HEK293 (cell line): ENCODE results near the gene CDC5L.

Source experiments
- ATF2 ChIP-seq: fragments of 450-650 bp; formaldehyde crosslinking; IDR thresholded peaks from 2 replicates; pipeline ENCODE4 v1.5.1; 2016; ENCODE audit warnings: missing biosample characterization, missing genetic modification characterization, low read depth
- KLF7 ChIP-seq: fragments of 450-650 bp; formaldehyde crosslinking; IDR thresholded peaks from 2 replicates; pipeline ENCODE4 v1.5.1; 2016; ENCODE audit warnings: missing biosample characterization, missing genetic modification characterization, borderline replicate concordance
- OVOL3 ChIP-seq: fragments of 450-650 bp; formaldehyde crosslinking; IDR thresholded peaks from 2 replicates; pipeline ENCODE4 v1.5.1; 2016; ENCODE audit warnings: missing biosample characterization, missing genetic modification characterization
- REST ChIP-seq: fragments of 450-650 bp; formaldehyde crosslinking; IDR thresholded peaks from 2 replicates; pipeline ENCODE4 v1.5.1; 2016; ENCODE audit warnings: missing biosample characterization, missing genetic modification characterization
- TCF7L2 ChIP-seq: IDR thresholded peaks from 2 replicates; pipeline ENCODE4 v1.6.1; 2011; ENCODE audit warnings: low read depth, mild to moderate bottlenecking, inconsistent platforms, low read length, moderate library complexity, borderline replicate concordance
- ZFP3 ChIP-seq: fragments of 450-650 bp; formaldehyde crosslinking; IDR thresholded peaks from 2 replicates; pipeline ENCODE4 v1.5.1; 2016; ENCODE audit warnings: low read depth, missing biosample characterization, missing genetic modification characterization
- ZNF132 ChIP-seq: fragments of 450-650 bp; formaldehyde crosslinking; IDR thresholded peaks from 2 replicates; pipeline ENCODE4 v1.5.1; 2017; ENCODE audit warnings: missing biosample characterization, missing genetic modification characterization, borderline replicate concordance
- ZNF140 ChIP-seq: fragments of 450-650 bp; formaldehyde crosslinking; IDR thresholded peaks from 2 replicates; pipeline ENCODE4 v1.5.1; 2016; ENCODE audit warnings: missing biosample characterization, missing genetic modification characterization
- ZNF394 ChIP-seq: fragments of 450-650 bp; formaldehyde crosslinking; IDR thresholded peaks from 2 replicates; pipeline ENCODE4 v1.5.1; 2016; ENCODE audit warnings: missing biosample characterization, missing genetic modification characterization, mild to moderate bottlenecking, moderate library complexity, borderline replicate concordance
- ZNF624 ChIP-seq: fragments of 450-650 bp; formaldehyde crosslinking; IDR thresholded peaks from 2 replicates; pipeline ENCODE4 v1.5.1; 2017; ENCODE audit warnings: missing biosample characterization, missing genetic modification characterization
- ZNF791 ChIP-seq: fragments of 450-650 bp; formaldehyde crosslinking; IDR thresholded peaks from 2 replicates; pipeline ENCODE4 v1.5.1; 2016; ENCODE audit warnings: missing biosample characterization, missing genetic modification characterization
- TF ChIP-seq, protein P1 (sequence below): fragments of 450-650 bp; formaldehyde crosslinking; IDR thresholded peaks from 2 replicates; pipeline ENCODE4 v1.5.1; 2016; ENCODE audit warnings: missing biosample characterization, missing genetic modification characterization
- TF ChIP-seq, protein P2 (sequence below): sonication (generic); formaldehyde crosslinking; IDR thresholded peaks from 2 replicates; pipeline ENCODE4 v1.8.1; 2022; ENCODE audit warnings: mild to moderate bottlenecking, moderate library complexity, missing genetic modification reagents

DNA sequence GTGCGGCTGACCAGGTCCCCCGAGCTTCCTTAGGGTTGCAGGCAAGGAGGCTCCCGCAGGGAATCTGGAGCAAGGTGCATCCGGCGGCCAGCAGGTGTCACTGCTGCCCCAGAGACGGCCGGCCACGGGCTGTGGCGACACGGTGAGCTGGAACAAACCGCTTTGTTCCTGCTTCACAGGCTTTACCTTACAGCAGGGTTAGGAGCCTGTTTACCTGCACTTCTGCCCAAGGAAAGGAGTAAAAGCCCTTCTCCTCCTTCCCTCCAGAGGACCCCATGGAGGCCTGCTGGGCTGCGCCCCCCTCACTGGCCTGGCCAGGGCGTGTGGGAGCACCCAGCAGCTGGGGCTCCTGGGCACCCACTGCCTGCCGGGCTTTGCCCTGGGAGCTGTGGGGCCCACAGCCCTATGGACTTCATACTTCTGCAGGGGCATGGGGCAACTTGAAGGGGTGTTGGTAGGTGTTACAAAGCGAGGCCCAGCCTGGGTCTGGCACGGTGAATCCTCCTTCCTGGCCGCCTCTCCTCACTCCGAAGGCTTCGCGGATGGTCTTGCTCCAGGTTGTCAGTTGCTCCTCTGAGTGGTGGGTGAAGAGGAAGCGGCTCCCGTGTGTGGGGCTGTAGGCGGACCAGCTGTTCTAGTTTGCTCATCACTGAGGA lies 88.4 kb downstream of the CDC5L start:
- TF ChIP-seq ATF2 (tag by site-specific recombination) (no peak), ZNF791 (tag by site-specific recombination) (no peak), ZNF624 (tag by site-specific recombination) (no peak), ZNF140 (tag by site-specific recombination) (no peak), ZNF394 (tag by site-specific recombination) (no peak), KLF7 (tag by site-specific recombination) (no peak), ZFP3 (tag by site-specific recombination) (no peak), OVOL3 (no peak), TCF7L2 (no peak), ZNF132 (tag by site-specific recombination) (no peak), REST (no peak)
- TF ChIP-seq, protein P1, sequence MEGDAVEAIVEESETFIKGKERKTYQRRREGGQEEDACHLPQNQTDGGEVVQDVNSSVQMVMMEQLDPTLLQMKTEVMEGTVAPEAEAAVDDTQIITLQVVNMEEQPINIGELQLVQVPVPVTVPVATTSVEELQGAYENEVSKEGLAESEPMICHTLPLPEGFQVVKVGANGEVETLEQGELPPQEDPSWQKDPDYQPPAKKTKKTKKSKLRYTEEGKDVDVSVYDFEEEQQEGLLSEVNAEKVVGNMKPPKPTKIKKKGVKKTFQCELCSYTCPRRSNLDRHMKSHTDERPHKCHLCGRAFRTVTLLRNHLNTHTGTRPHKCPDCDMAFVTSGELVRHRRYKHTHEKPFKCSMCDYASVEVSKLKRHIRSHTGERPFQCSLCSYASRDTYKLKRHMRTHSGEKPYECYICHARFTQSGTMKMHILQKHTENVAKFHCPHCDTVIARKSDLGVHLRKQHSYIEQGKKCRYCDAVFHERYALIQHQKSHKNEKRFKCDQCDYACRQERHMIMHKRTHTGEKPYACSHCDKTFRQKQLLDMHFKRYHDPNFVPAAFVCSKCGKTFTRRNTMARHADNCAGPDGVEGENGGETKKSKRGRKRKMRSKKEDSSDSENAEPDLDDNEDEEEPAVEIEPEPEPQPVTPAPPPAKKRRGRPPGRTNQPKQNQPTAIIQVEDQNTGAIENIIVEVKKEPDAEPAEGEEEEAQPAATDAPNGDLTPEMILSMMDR (tag by site-specific recombination) = peak; percentile 97
- TF ChIP-seq, protein P2, sequence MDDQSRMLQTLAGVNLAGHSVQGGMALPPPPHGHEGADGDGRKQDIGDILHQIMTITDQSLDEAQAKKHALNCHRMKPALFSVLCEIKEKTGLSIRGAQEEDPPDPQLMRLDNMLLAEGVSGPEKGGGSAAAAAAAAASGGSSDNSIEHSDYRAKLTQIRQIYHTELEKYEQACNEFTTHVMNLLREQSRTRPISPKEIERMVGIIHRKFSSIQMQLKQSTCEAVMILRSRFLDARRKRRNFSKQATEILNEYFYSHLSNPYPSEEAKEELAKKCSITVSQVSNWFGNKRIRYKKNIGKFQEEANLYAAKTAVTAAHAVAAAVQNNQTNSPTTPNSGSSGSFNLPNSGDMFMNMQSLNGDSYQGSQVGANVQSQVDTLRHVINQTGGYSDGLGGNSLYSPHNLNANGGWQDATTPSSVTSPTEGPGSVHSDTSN (CRISPR knock-in tag) = no peak; the same call in 1 of the 2 replicates
